Spleen (tissue), 7 donors: ENCODE measurements around the gene DNM2.

Experiments used
- POLR2A ChIP-seq, 3 donors: fragments of 450-650 bp; IDR thresholded peaks; one replicate each; pipeline ENCODE4 v1.5.1; 2017; ENCODE audit warnings: antibody characterized with exemption in 3 of 3, mild to moderate bottlenecking in 1 of 3
- TF ChIP-seq, protein P1 (sequence below), 11 experiments: fragments of 200-600 bp in 7 of 11; fragments of 450-650 bp in 4 of 11; sonication (generic) in 4 of 11; IDR thresholded peaks in 8 of 11; conservative IDR thresholded peaks in 3 of 11; 1 replicate in 7 of 11; 2 replicates in 4 of 11; pipeline versions ENCODE4 v1.4.0 to v1.8.0; 2016 to 2021; ENCODE audit warnings: antibody characterized with exemption in 11 of 11, inconsistent platforms in 4 of 11, mild to moderate bottlenecking in 1 of 11
- donor health status: DM: no; HTN: no; CAD: no; lungs with moderate emphysema.
- donor health status: DM: no; HTN: no; CAD: no.
- donor health status: DM: no; HTN: no; CAD: no.

DNA sequence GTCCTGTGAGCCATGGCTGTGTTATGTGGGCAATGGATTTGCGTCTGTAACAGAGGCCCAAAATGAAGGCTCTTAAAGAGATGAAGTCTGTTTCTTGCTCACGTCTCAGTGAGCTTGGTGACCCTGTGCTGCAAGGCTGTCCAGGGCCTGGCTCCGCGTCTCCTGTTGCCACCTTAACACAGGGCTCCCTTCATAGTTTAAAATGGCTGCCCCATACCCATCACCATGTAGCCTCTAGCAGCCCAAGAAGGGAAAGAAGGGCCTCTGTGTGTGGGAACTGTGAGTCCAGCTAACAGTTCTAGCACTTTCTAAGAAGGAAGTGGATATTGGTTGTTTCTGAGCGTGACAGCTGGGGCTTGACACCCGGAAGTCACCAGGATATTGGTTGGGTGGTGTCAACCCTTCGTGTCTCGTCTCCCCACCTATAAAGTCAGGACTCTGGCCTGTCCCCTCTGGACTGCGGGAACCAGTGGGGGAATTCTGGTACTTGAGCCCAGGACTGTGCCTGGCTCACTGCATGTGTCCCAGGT lies 97.2 kb downstream of the DNM2 start:
- TF ChIP-seq POLR2A (IDR thresholded peaks at IDR 0.05), result no peak
- TF ChIP-seq, protein P1, sequence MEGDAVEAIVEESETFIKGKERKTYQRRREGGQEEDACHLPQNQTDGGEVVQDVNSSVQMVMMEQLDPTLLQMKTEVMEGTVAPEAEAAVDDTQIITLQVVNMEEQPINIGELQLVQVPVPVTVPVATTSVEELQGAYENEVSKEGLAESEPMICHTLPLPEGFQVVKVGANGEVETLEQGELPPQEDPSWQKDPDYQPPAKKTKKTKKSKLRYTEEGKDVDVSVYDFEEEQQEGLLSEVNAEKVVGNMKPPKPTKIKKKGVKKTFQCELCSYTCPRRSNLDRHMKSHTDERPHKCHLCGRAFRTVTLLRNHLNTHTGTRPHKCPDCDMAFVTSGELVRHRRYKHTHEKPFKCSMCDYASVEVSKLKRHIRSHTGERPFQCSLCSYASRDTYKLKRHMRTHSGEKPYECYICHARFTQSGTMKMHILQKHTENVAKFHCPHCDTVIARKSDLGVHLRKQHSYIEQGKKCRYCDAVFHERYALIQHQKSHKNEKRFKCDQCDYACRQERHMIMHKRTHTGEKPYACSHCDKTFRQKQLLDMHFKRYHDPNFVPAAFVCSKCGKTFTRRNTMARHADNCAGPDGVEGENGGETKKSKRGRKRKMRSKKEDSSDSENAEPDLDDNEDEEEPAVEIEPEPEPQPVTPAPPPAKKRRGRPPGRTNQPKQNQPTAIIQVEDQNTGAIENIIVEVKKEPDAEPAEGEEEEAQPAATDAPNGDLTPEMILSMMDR (IDR thresholded peaks at IDR 0.05 in 8 of 11, conservative IDR thresholded peaks at IDR 0.05 in 3 of 11), result no peak
